RCC 7860 (cell line): ENCODE data around the gene SEZ6L.

Source experiments
- DNase-seq: peaks from one replicate; pipeline ENCODE4 v3.0.0-alpha.2; 2015; ENCODE audit warnings: low spot score
- FAIRE-seq: peaks from 2 replicates; lab custom pipeline; 2012; peaks lifted over from hg19 to GRCh38; lab: Jason Lieb, UNC

SEZ6L gene

GRCh38 chr22:26292667-26292995 lies 123.4 kb downstream of the SEZ6L start:
- DNase-seq = no peak
- FAIRE-seq = no peak

DNA sequence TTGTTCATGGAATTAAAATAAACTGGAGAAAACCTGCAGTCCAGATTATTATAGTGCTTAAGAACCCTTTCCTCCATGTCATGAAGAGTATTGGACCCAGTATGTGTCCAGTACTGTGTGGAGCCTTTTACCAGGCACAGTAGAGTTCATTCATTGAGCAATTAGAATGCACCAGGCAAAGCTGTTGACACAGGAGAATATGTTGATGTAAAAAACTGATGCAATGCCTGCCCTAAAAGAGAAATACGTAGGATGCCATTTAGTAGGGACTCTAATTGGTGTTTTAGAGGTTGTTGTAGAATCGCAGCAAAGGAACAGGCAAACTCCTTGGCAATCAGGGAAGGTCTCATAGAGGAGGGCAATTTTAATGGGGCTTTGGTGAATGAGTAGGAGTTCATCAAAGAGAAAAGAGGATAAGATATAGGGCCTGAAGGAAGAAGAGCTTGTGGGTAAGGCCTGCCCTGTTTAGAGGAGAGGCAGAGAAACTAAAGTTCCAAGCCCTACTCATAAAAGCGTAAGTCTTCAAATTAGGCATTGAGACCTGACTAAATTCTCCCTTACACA lies 126.4 kb downstream of the SEZ6L start:
- no peak for DNase-seq
- FAIRE-seq = no peak

- FAIRE-seq = no peak
- DNase-seq = no peak
These were observed 129.5 kb downstream of the SEZ6L start for GRCh38 chr22:26298605-26299310.

DNA sequence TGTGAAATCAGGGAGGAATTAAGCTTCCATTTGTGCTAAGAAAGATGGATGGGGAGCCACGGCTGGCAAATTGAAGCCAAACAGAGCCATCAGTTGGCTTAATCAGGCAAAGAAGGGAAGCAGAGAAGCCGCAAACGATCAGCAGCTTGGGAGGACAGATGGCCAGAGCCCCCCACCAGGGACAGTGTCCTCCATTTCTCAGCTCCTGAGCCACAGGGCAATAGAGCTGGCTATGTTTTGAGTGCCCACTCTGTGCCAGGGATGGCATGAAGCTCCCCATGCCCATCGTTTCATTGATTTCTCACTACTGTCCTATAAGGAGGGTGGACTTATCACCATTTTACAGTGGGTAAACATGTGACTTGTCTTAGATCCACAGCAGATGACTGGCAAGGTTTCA lies 133.5 kb downstream of the SEZ6L start:
- FAIRE-seq (no peak), DNase-seq (no peak)

GRCh38 chr22:26303475-26303874 lies 134.2 kb downstream of the SEZ6L start:
- FAIRE-seq (no peak), DNase-seq (no peak)

- FAIRE-seq = no peak
- no peak for DNase-seq
These were observed 135.5 kb downstream of the SEZ6L start for GRCh38 chr22:26304730-26305129.

DNA sequence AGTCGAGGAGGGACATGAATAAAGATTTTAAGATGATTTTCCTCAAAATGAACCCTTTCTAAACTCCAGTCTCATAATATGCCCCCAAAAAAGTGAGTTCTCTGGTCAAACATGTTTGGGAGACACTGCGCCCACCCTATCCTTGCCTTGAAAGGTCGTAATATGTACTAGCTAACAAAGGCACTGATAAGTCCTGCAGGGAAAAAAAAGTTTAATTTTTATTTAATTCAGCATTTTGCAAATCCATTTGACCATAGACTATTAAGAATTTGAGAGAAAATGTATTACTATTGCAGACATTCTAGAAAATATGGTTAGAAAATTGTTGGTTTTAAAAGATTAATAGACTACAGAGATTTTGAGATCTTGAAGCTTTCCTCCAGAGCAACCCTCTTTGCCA lies 139.2 kb downstream of the SEZ6L start:
- FAIRE-seq = no peak
- DNase-seq = no peak

GRCh38 chr22:26310616-26311015 lies 141.4 kb downstream of the SEZ6L start:
- no peak for FAIRE-seq

GRCh38 chr22:26313291-26313690 lies 144.0 kb downstream of the SEZ6L start:
- FAIRE-seq = no peak
- DNase-seq = no peak

More at GRCh38 chr22:26310616-26311015, 141.4 kb downstream of the SEZ6L start:
- no peak for DNase-seq

DNA sequence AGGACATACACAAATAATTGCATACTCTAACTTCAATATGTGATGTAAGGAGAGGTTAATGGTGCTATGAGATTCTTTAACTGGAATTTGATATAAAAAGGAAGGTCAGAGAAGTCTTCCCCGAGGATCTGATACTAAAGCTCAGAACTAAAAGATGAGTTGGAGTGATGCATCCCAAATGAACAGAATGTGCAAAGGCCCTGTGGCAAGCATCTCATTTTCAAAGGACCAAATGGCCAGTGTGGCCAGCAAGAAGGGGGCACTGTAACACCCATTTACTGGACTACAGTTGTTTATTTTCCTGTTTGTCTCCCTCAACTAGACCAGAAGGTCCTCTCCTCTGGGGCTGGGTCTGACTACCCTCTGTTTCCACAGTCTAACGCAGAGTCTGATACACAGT lies 144.9 kb downstream of the SEZ6L start:
- FAIRE-seq (no peak), DNase-seq (no peak)

GRCh38 chr22:26314656-26315055 lies 145.4 kb downstream of the SEZ6L start:
- DNase-seq = no peak
- FAIRE-seq = no peak

DNA sequence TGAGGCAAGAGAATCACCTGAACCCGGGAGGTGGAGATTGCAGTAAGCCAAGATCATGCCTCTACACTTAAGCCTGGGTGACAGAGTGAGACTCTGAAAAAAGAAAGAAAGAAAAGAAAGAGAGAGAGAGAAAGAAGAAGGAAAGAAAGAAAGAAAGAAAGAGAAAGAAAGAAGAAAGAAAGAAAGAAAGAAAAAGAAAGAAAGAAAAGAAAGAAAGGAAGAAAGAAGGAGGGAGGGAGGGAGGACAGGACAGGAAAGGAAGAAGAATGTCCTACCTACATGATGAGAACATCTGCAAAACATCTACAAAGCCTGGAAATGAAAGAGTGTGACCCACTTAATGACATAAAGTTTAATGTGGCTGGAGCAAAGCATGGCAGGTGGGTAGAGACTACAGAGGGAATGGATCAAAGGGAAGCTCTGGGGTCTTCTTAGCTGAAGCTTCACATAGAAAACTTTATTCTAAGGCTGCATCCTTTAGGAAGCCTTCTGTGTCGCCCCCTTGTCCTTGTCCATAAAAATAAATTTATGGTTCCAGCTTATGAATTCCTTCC lies 147.5 kb downstream of the SEZ6L start:
- no peak for DNase-seq
- no peak for FAIRE-seq

- DNase-seq = no peak
- FAIRE-seq = no peak
These were observed 149.7 kb downstream of the SEZ6L start for GRCh38 chr22:26318975-26319374.

GRCh38 chr22:26320447-26320846 lies 151.2 kb downstream of the SEZ6L start:
- no peak for DNase-seq
- no peak for FAIRE-seq

DNA sequence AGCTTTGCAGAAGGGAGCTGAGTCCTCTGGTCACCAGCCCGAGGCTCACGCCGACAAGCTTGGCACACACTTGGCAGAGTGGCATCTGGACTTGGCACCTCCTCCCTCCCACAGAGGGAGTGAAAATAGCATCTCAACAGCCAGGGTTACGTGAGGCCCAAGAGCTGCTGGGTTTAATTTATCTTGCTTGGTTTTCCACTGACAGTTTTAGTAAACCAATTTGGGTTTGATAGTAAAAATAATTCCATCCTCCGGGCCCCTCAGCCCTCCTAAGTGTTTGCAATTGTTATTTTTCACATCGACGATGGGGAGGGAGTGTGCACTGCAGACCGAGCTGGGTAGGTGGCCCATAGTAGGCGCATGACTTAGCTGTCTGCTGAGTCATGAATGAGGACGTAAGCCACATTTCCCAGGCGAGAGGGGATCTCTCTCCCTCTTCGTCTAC lies 152.2 kb downstream of the SEZ6L start:
- DNase-seq (peak; percentile 53), FAIRE-seq (no peak)

DNA sequence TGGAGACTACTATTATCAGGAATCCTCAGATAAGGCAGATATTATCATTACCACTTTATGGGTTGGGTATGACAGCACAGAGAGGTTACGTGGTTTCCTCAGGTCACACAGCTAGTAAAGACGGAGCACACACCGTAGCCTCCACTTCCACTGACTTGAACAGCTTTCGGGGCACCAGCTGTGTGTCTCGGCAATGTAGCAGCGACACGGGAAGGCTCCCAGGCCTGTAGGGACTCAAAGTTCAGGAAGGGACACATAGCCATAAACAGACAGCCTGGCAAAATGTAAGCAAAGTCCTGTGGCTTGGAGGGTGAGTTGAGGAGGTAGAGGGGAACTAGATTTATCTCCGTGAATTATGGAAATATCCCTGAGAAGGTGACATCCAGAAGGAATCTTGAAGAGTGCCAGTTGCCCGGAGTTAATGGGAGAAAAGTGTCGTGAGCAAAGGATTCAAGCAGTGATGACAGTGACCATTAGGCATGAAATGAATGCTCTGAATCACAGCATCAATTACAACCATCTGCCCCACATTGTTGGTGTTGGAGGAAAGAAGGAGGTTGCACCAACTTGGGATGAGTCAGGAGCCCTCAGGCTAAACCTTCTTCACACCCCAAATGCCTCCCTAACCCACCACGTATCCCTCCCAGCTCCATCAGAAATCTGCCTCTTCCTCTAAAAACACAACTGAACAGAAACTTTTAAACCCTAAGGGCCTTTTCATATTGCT lies 153.1 kb downstream of the SEZ6L start:
- FAIRE-seq (peak; percentile 58), DNase-seq (peak; percentile 68)

DNA sequence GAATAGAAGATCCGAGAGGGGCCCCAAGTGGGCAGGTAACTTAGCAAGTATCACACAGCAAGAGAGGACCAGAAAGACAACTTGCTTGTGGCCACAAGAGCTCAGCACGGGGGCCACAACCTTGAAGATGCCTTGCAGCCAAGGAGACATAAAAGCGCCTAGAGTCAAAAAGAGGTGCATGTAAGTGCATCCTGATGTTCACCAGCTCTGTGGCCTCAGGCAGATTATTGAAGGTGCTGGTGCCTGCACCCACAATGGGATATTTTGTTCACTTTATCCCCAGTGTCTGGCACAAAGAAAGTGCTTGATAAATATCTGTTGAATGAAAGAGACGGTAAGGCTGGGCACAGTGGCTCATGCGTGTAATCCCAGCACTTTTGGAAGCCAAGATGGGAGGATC lies 153.8 kb downstream of the SEZ6L start:
- no peak for DNase-seq

GRCh38 chr22:26324150-26324549 lies 154.9 kb downstream of the SEZ6L start:
- FAIRE-seq (no peak), DNase-seq (no peak)

More for the DNA sequence above, 153.8 kb downstream of the SEZ6L start:
- no peak for FAIRE-seq

- no peak for DNase-seq
- FAIRE-seq = no peak
These were observed 156.4 kb downstream of the SEZ6L start for GRCh38 chr22:26325641-26326040.

GRCh38 chr22:26326803-26327202 lies 157.5 kb downstream of the SEZ6L start:
- FAIRE-seq (no peak), DNase-seq (no peak)

DNA sequence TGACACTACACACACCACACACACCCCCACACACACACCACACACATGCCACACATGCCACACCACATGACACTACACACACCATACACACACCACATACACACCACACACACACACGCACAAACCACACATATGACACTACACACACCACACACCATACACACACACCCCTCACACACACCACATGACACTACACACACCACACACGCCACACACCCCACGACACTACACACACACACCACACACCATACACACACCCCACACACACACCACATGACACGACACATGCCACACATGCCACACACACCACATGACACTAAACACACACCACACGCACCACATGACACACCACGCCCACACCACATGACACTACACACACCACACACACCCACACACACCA lies 158.0 kb downstream of the SEZ6L start:
- FAIRE-seq = no peak

DNA sequence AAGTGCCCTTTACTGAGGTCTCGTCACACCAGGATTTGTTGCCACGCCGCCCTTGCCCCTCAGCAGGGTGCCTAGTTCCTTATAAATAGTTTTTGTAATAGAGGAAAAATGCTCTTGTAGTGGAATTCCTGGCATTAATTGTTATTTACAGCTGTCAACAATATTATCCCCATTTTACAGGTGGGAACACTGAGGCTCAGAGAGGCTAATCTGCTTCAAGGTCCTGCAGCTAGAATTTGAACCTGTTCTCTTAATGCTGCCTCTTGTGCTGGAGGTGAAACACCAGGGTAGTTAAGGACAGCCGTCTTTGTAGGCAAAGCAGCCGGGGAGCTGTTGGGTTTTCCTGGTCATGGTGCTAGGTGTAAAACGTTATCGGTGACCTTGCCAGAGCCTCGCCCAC lies 159.0 kb downstream of the SEZ6L start:
- FAIRE-seq (no peak), DNase-seq (no peak)

More for the DNA sequence above, 158.0 kb downstream of the SEZ6L start:
- DNase-seq = no peak
